ENCODE data around the gene DNAJC6. TPM values are rescaled to one million over a fixed set of nuclear protein-coding genes. Genes with fewer than 3 reads are reported as not detected.
A peak's percentile ranks its signal among the peaks of the same experiment; 100 is the strongest.
"Not testable (repeated sequence)": the region's sequence is repeated elsewhere in the genome, so short reads cannot be mapped to it uniquely, and the experiment has no call there.

The DNAJC6 gene
- total RNA-seq, 1 experiment from 2014 or later: 6.2 TPM

DNA sequence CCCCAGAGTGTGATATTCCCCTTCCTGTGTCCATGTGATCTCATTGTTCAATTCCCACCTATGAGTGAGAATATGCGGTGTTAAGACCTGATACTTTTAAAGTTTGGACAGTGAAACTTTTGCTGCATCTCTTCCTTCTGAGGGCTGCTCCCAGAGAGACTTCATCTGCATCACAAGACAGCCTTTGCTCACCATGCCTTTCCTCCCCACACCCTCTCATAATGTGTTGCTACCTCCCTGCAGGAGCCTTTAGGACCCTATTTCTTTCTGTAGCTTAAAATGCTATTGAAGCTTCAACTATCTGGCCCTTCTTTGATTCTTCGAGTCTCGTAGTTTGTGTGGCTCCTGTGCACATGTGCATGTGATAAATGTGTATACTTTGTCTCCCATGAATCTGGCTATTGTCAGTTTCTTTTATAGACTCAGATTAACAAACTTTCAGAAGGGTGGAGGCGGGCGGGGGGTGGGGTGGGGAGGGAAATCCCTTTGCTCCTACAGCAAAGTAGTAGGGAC lies 134.8 kb downstream of the DNAJC6 start:
- no peaks in the 10 kb centered on the region for H3K9me3 ChIP-seq
- ChIA-PET POLR2A (no interaction called here), CTCF (no interaction called here)
- intact Hi-C loops (cut with micrococcal nuclease; ENCODE audit: unreplicated experiment): no loop called here
- TF ChIP-seq, protein P1, sequence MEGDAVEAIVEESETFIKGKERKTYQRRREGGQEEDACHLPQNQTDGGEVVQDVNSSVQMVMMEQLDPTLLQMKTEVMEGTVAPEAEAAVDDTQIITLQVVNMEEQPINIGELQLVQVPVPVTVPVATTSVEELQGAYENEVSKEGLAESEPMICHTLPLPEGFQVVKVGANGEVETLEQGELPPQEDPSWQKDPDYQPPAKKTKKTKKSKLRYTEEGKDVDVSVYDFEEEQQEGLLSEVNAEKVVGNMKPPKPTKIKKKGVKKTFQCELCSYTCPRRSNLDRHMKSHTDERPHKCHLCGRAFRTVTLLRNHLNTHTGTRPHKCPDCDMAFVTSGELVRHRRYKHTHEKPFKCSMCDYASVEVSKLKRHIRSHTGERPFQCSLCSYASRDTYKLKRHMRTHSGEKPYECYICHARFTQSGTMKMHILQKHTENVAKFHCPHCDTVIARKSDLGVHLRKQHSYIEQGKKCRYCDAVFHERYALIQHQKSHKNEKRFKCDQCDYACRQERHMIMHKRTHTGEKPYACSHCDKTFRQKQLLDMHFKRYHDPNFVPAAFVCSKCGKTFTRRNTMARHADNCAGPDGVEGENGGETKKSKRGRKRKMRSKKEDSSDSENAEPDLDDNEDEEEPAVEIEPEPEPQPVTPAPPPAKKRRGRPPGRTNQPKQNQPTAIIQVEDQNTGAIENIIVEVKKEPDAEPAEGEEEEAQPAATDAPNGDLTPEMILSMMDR (IDR thresholded peaks at IDR 0.05; ENCODE audit: insufficient read depth in 1 of 2, low read depth in 1 of 2, low read length in 1 of 2, severe bottlenecking in 1 of 2, unreplicated experiment in 1 of 2): no peak
- no peaks in the 10 kb centered on the region for H3K4me1 ChIP-seq
- H3K4me3 Mint-ChIP-seq (ENCODE audit: unreplicated experiment): no peak overlapping the region
- H3K4me1 Mint-ChIP-seq (ENCODE audit: low read depth, unreplicated experiment): peaks cover 8% of the 10 kb centered on the region
- no peak overlapping the region for H3K4me3 ChIP-seq (ENCODE audit: low read depth, low read length)
- no peaks in the 10 kb centered on the region for H3K36me3 ChIP-seq (ENCODE audit: control insufficient read depth, insufficient read depth, low read length)
- no peaks in the 10 kb centered on the region for H3K9me3 Mint-ChIP-seq (ENCODE audit: unreplicated experiment)
- no peaks in the 10 kb centered on the region for H3K27me3 ChIP-seq (replicated peaks; ENCODE audit: control insufficient read depth, insufficient read depth, low read length)
- DNase-seq: no peak
- H3K27ac Mint-ChIP-seq (ENCODE audit: unreplicated experiment): no peak overlapping the region
- no TSS peak for BruUV-seq (replicated peaks)
- H3K36me3 Mint-ChIP-seq (ENCODE audit: insufficient read depth, unreplicated experiment): no peaks in the 10 kb centered on the region
- H3K27me3 Mint-ChIP-seq (ENCODE audit: insufficient read depth, unreplicated experiment): no peaks in the 10 kb centered on the region

DNA sequence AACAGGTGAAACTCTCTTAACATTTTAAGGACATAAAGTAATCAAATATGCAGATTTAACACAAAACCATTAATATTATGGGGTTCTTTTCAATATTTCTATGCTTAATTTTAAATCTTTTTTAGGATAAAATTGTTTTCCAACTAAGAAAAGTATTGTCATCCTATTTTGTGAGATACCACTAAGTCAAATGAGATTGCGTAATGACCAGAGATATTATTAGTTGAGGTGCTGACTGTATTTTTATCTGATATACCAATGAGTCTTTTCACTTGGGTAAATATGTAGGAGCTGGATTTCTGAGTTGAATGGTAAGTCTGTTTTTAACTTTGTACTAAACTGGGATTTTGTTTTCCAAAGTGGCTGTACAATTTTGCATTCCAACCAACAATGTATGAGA lies 136.5 kb downstream of the DNAJC6 start:
- TF ChIP-seq, protein P1 (IDR thresholded peaks at IDR 0.05; ENCODE audit: insufficient read depth in 1 of 2, low read depth in 1 of 2, low read length in 1 of 2, severe bottlenecking in 1 of 2, unreplicated experiment in 1 of 2): no peak
- H3K4me1 Mint-ChIP-seq (ENCODE audit: low read depth, unreplicated experiment): no peaks in the 10 kb centered on the region
- Histone ChIP-seq H3K36me3 (ENCODE audit: control insufficient read depth, insufficient read depth, low read length) (no peaks in the 10 kb centered on the region), H3K4me3 (ENCODE audit: low read depth, low read length) (no peak overlapping the region), H3K9me3 (no peaks in the 10 kb centered on the region), H3K27me3 (replicated peaks; ENCODE audit: control insufficient read depth, insufficient read depth, low read length) (no peaks in the 10 kb centered on the region), H3K4me1 (no peaks in the 10 kb centered on the region)
- H3K4me3 Mint-ChIP-seq (ENCODE audit: unreplicated experiment): no peak overlapping the region
- H3K36me3 Mint-ChIP-seq (ENCODE audit: insufficient read depth, unreplicated experiment): no peaks in the 10 kb centered on the region
- ChIA-PET CTCF (no interaction called here), POLR2A (no interaction called here)
- intact Hi-C loops (cut with micrococcal nuclease; ENCODE audit: unreplicated experiment): no loop called here
- no TSS peak for BruUV-seq (replicated peaks)
- no peaks in the 10 kb centered on the region for H3K9me3 Mint-ChIP-seq (ENCODE audit: unreplicated experiment)
- no peak overlapping the region for H3K27ac Mint-ChIP-seq (ENCODE audit: unreplicated experiment)
- H3K27me3 Mint-ChIP-seq (ENCODE audit: insufficient read depth, unreplicated experiment): no peaks in the 10 kb centered on the region
- no peak for DNase-seq

DNA sequence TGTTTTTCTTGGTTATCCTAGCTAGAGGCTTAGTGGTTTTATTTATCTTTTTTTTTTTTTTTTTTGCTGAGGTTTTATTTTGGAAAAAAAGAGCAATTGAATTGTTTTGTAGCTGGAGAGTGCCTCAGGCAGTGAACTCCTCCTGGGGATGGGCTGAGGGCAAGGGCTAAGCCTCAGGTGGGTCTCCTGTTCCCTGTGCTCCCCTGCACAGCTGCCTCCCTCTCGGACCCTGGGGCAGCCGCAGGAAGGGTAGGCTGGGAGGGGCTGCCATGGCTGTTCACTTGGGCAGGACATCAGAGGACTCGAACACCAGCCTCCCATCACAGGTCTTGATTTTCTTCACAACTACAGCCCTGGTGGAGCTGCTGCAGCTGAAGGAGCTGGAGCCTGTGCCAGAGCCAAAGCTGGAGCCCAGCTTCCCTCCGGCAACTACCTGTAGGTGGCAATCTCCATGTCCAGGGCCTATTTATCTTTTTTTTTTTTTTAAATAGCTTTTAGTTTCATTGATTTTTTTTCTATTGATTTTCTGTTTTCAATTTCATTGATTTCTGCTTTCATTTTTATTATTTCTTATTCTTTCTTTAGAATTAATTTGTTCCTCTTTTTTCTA lies 140.0 kb downstream of the DNAJC6 start:
- Mint-ChIP-seq H3K36me3 (ENCODE audit: insufficient read depth, unreplicated experiment) (no peaks in the 10 kb centered on the region), H3K4me1 (ENCODE audit: low read depth, unreplicated experiment) (no peaks in the 10 kb centered on the region), H3K4me3 (ENCODE audit: unreplicated experiment) (no peak overlapping the region), H3K27me3 (ENCODE audit: insufficient read depth, unreplicated experiment) (no peaks in the 10 kb centered on the region), H3K27ac (ENCODE audit: unreplicated experiment) (no peak overlapping the region), H3K9me3 (ENCODE audit: unreplicated experiment) (no peaks in the 10 kb centered on the region)
- BruUV-seq (replicated peaks): no TSS peak
- intact Hi-C loops (cut with micrococcal nuclease; ENCODE audit: unreplicated experiment): no loop called here
- Histone ChIP-seq H3K27me3 (replicated peaks; ENCODE audit: control insufficient read depth, insufficient read depth, low read length) (no peaks in the 10 kb centered on the region), H3K4me3 (ENCODE audit: low read depth, low read length) (no peak overlapping the region), H3K9me3 (no peaks in the 10 kb centered on the region), H3K36me3 (ENCODE audit: control insufficient read depth, insufficient read depth, low read length) (no peaks in the 10 kb centered on the region), H3K4me1 (no peaks in the 10 kb centered on the region)
- POLR2A ChIA-PET: interaction anchor here (0.5 kb wide), 1 partner anchor 50 kb away, joined by 4 read pairs; no protein-coding TSS in a partner anchor
- DNase-seq: peak in 1 of 2 experiments; percentile 14
- CTCF ChIA-PET: interaction anchor here (0.7 to 1.4 kb wide), 6 partner anchors 10 to 238 kb away, joined by 3 to 8 read pairs (median 4); no protein-coding TSS in a partner anchor
- TF ChIP-seq, protein P1 (IDR thresholded peaks at IDR 0.05; ENCODE audit: insufficient read depth in 1 of 2, low read depth in 1 of 2, low read length in 1 of 2, severe bottlenecking in 1 of 2, unreplicated experiment in 1 of 2): peak in 1 of 2 experiments; percentile 25

DNA sequence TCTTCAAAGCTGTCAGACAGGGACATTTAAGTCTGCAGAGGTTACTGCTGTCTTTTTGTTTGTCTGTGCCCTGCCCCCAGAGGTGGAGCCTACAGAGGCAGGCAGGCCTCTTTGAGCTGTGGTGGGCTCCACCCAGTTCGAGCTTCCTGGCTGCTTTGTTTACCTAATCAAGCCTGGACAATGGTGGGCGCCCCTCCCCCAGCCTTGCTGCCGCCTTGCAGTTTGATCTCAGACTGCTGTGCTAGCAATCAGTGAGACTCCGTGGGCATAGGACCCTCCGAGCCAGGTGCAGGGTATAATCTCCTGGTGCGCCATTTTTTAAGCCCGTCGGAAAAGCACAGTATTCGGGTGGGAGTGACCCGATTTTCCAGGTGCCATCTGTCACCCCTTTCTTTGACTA lies 146.3 kb downstream of the DNAJC6 start:
- H3K9me3 ChIP-seq; H3K27me3 Mint-ChIP-seq (ENCODE audit: insufficient read depth, unreplicated experiment); H3K4me3 ChIP-seq (ENCODE audit: low read depth, low read length); H3K4me1 Mint-ChIP-seq (ENCODE audit: low read depth, unreplicated experiment); CTCF ChIA-PET; H3K9me3 Mint-ChIP-seq (ENCODE audit: unreplicated experiment); intact Hi-C loops (cut with micrococcal nuclease; ENCODE audit: unreplicated experiment); DNase-seq; POLR2A ChIA-PET; H3K36me3 ChIP-seq (ENCODE audit: control insufficient read depth, insufficient read depth, low read length); H3K27me3 ChIP-seq (replicated peaks; ENCODE audit: control insufficient read depth, insufficient read depth, low read length); BruUV-seq (replicated peaks); H3K36me3 Mint-ChIP-seq (ENCODE audit: insufficient read depth, unreplicated experiment); H3K27ac Mint-ChIP-seq (ENCODE audit: unreplicated experiment); H3K4me1 ChIP-seq; H3K4me3 Mint-ChIP-seq (ENCODE audit: unreplicated experiment): not testable (repeated sequence)

All from Caco-2 (cell line).